ENCODE measurements around the gene PRKG2.

Gene PRKG2

GRCh38 chr4:81113024-81113423, 102.0 kb downstream of the PRKG2 start:
- TF ChIP-seq USF1 (IDR thresholded peaks at IDR 0.05) = no peak

GRCh38 chr4:81109356-81109755, 105.7 kb downstream of the PRKG2 start:
- TF ChIP-seq FOXM1 (IDR thresholded peaks at IDR 0.05; ENCODE audit: borderline replicate concordance, low read depth) = no peak
- TF ChIP-seq CEBPB (IDR thresholded peaks at IDR 0.05) = no peak
- TF ChIP-seq TCF12 (IDR thresholded peaks at IDR 0.05; ENCODE audit: low read depth) = no peak
- no peak for TF ChIP-seq TAF1 (IDR thresholded peaks at IDR 0.05; ENCODE audit: low read depth)
- no peak for TF ChIP-seq REST (IDR thresholded peaks at IDR 0.05; ENCODE audit: low read depth)

- no peak for TF ChIP-seq CEBPB (IDR thresholded peaks at IDR 0.05)
- TF ChIP-seq EP300 (IDR thresholded peaks at IDR 0.05; ENCODE audit: borderline replicate concordance) = no peak
- no peak for TF ChIP-seq ZBTB7A (IDR thresholded peaks at IDR 0.05; ENCODE audit: low read depth)
- no peak for TF ChIP-seq USF1 (IDR thresholded peaks at IDR 0.05)
- no peak for TF ChIP-seq TAF1 (IDR thresholded peaks at IDR 0.05; ENCODE audit: low read depth)
- no peak for TF ChIP-seq REST (IDR thresholded peaks at IDR 0.05; ENCODE audit: low read depth)
- TF ChIP-seq YY1 (IDR thresholded peaks at IDR 0.05; ENCODE audit: low read depth) = no peak
- no peak for TF ChIP-seq RAD21 (IDR thresholded peaks at IDR 0.05; ENCODE audit: low read depth)
- no peak for TF ChIP-seq NFIC (IDR thresholded peaks at IDR 0.05)
- no peak for TF ChIP-seq EGR1 (IDR thresholded peaks at IDR 0.05)
- no peak for TF ChIP-seq TEAD4 (IDR thresholded peaks at IDR 0.05)
- TF ChIP-seq FOXM1 (IDR thresholded peaks at IDR 0.05; ENCODE audit: borderline replicate concordance, low read depth) = no peak
- no peak for TF ChIP-seq TCF12 (IDR thresholded peaks at IDR 0.05; ENCODE audit: low read depth)
- no peak for TF ChIP-seq MAX (IDR thresholded peaks at IDR 0.05)
Observed at GRCh38 chr4:81106150-81106549, 108.9 kb downstream of the PRKG2 start.

- TF ChIP-seq USF1 (IDR thresholded peaks at IDR 0.05) = no peak
- TF ChIP-seq TEAD4 (IDR thresholded peaks at IDR 0.05) = no peak
- no peak for TF ChIP-seq TCF12 (IDR thresholded peaks at IDR 0.05; ENCODE audit: low read depth)
- no peak for TF ChIP-seq MAX (IDR thresholded peaks at IDR 0.05)
- TF ChIP-seq CEBPB (IDR thresholded peaks at IDR 0.05) = no peak
- TF ChIP-seq YY1 (IDR thresholded peaks at IDR 0.05; ENCODE audit: low read depth) = no peak
- TF ChIP-seq FOXM1 (IDR thresholded peaks at IDR 0.05; ENCODE audit: borderline replicate concordance, low read depth) = no peak
- no peak for TF ChIP-seq RAD21 (IDR thresholded peaks at IDR 0.05; ENCODE audit: low read depth)
- TF ChIP-seq NFIC (IDR thresholded peaks at IDR 0.05) = no peak
- TF ChIP-seq REST (IDR thresholded peaks at IDR 0.05; ENCODE audit: low read depth) = no peak
- no peak for TF ChIP-seq ZBTB7A (IDR thresholded peaks at IDR 0.05; ENCODE audit: low read depth)
- TF ChIP-seq TAF1 (IDR thresholded peaks at IDR 0.05; ENCODE audit: low read depth) = no peak
- no peak for TF ChIP-seq EP300 (IDR thresholded peaks at IDR 0.05; ENCODE audit: borderline replicate concordance)
- TF ChIP-seq CREB1 (IDR thresholded peaks at IDR 0.05; ENCODE audit: low read depth) = no peak
Observed at GRCh38 chr4:81102107-81102506, 112.9 kb downstream of the PRKG2 start.

- TF ChIP-seq YY1 (IDR thresholded peaks at IDR 0.05; ENCODE audit: low read depth) (no peak), CEBPB (IDR thresholded peaks at IDR 0.05) (no peak), FOXM1 (IDR thresholded peaks at IDR 0.05; ENCODE audit: borderline replicate concordance, low read depth) (no peak), CREB1 (IDR thresholded peaks at IDR 0.05; ENCODE audit: low read depth) (no peak), EP300 (IDR thresholded peaks at IDR 0.05; ENCODE audit: borderline replicate concordance) (no peak), ZBTB7A (IDR thresholded peaks at IDR 0.05; ENCODE audit: low read depth) (no peak), TAF1 (IDR thresholded peaks at IDR 0.05; ENCODE audit: low read depth) (no peak), EGR1 (IDR thresholded peaks at IDR 0.05) (no peak), NFIC (IDR thresholded peaks at IDR 0.05) (no peak), RAD21 (IDR thresholded peaks at IDR 0.05; ENCODE audit: low read depth) (no peak), MAX (IDR thresholded peaks at IDR 0.05) (no peak), REST (IDR thresholded peaks at IDR 0.05; ENCODE audit: low read depth) (no peak), USF1 (IDR thresholded peaks at IDR 0.05) (no peak), TCF12 (IDR thresholded peaks at IDR 0.05; ENCODE audit: low read depth) (no peak), TEAD4 (IDR thresholded peaks at IDR 0.05) (no peak)
Observed at GRCh38 chr4:81096566-81096965, 118.5 kb downstream of the PRKG2 start.
